K562 (cell line): ENCODE data around the gene OR2V1. TPM values are rescaled to one million over a fixed set of nuclear protein-coding genes. Genes with fewer than 3 reads are reported as not detected.

Source experiments
- BACH1 ChIP-seq: fragments of 200-800 bp; sonication (Bioruptor generic); IDR thresholded peaks from 2 replicates; pipeline ENCODE4 v1.6.1; 2016; ENCODE audit warnings: missing genetic modification characterization, missing compliant biosample characterization
- EHMT2 ChIP-seq: fragments of 450-650 bp; IDR thresholded peaks from 2 replicates; pipeline ENCODE4 v1.6.1; 2018; ENCODE audit warnings: antibody characterized with exemption
- ELF1 ChIP-seq: fragments of 200-800 bp; sonication (Bioruptor generic); IDR thresholded peaks from 2 replicates; pipeline ENCODE4 v1.6.1; 2016; ENCODE audit warnings: missing genetic modification characterization, missing compliant biosample characterization
- EZH2 ChIP-seq: IDR thresholded peaks from 2 replicates; pipeline ENCODE4 v1.6.1; 2012; ENCODE audit warnings: low read depth, mild to moderate bottlenecking, inconsistent platforms, low read length, borderline replicate concordance
- FOXJ2 ChIP-seq: fragments of 200-800 bp; sonication (Bioruptor generic); IDR thresholded peaks from 2 replicates; pipeline ENCODE4 v1.6.1; 2016; ENCODE audit warnings: missing genetic modification characterization, missing compliant biosample characterization
- NFIX ChIP-seq: fragments of 250-450 bp; sonication (Bioruptor Pico); IDR thresholded peaks from 2 replicates; pipeline ENCODE4 v1.4.0; 2020; ENCODE audit warnings: low read depth, mild to moderate bottlenecking, moderate library complexity
- PTRF ChIP-seq: fragments of 450-650 bp; IDR thresholded peaks from 2 replicates; pipeline ENCODE4 v1.6.1; 2016; ENCODE audit warnings: mild to moderate bottlenecking, missing genetic modification characterization, missing compliant biosample characterization
- SMARCE1 ChIP-seq: fragments of 450-650 bp; IDR thresholded peaks from 2 replicates; pipeline ENCODE4 v1.7.1; 2016; ENCODE audit warnings: mild to moderate bottlenecking
- SPI1 ChIP-seq: IDR thresholded peaks from 2 replicates; pipeline ENCODE4 v1.6.1; 2011; ENCODE audit warnings: low read depth, low read length, control low read depth, borderline replicate concordance
- U2AF2 ChIP-seq: fragments of 200-400 bp; formaldehyde crosslinking; optimal IDR thresholded peaks from 2 replicates; pipeline ENCODE3; 2017; ENCODE audit warnings: low read depth, mild to moderate bottlenecking, low read length
- YBX1 ChIP-seq: fragments of 450-650 bp; IDR thresholded peaks from 2 replicates; pipeline ENCODE4 v1.7.1; 2016; ENCODE audit warnings: mild to moderate bottlenecking
- ZNF224 ChIP-seq: sonication (generic); formaldehyde crosslinking; IDR thresholded peaks from 2 replicates; pipeline ENCODE4 v1.8.0; 2022; ENCODE audit warnings: mild to moderate bottlenecking, missing genetic modification reagents
- ZNF3 ChIP-seq: fragments of 250-450 bp; sonication (Bioruptor Pico); IDR thresholded peaks from 2 replicates; pipeline ENCODE4 v1.5.0; 2021; ENCODE audit warnings: mild to moderate bottlenecking, moderate library complexity
- ZNF311 ChIP-seq: fragments of 250-450 bp; sonication (Bioruptor Pico); IDR thresholded peaks from 2 replicates; pipeline ENCODE4 v1.4.0; 2020; ENCODE audit warnings: mild to moderate bottlenecking, moderate library complexity
- ZNF699 ChIP-seq: fragments of 250-450 bp; sonication (Bioruptor Pico); IDR thresholded peaks from 2 replicates; pipeline ENCODE4 v1.8.0; 2021; ENCODE audit warnings: mild to moderate bottlenecking, moderate library complexity; ENCODE audit not compliant: insufficient replicate concordance
- ZNF75A ChIP-seq: fragments of 450-650 bp; formaldehyde crosslinking; IDR thresholded peaks from 2 replicates; pipeline ENCODE4 v1.4.0; 2020; ENCODE audit warnings: mild to moderate bottlenecking
- polyA plus RNA-seq, 8 experiments: library from polyadenylated mRNA; depleted of rRNA in 4 of 8; stranded (reverse) in 5 of 8; unstranded in 3 of 8; fragments of >200 nt; fragmentation: Nextera tagmentation in 2 of 8; fragmentation: Illumina TruSeq in 1 of 8; extraction: Ambion mirVana in 2 of 8; extraction: Trizol in 1 of 8; gene quantifications; 2 replicates each; pipeline versions ENCODE4 v1.2.1 to v1.2.3, GENCODE V29; 2011 to 2014; ENCODE audit warnings: inconsistent platforms in 1 of 8, missing spikeins in 1 of 8
- total RNA-seq, 7 experiments: library from RNA; depleted of rRNA in 6 of 7; stranded (reverse); fragments of >200 nt in 6 of 7; fragmentation: Illumina TruSeq in 2 of 7; extraction: Trizol in 2 of 7; gene quantifications; 2 replicates each; pipeline versions ENCODE4 v1.2.1 to v1.2.3, GENCODE V29; 2011 to 2021; ENCODE audit warnings: low replicate concordance in 1 of 7
- TF ChIP-seq, protein P1 (sequence below): fragments of 450-650 bp; IDR thresholded peaks from 2 replicates; pipeline ENCODE4 v1.6.1; 2016; ENCODE audit warnings: missing biosample characterization, missing genetic modification characterization
- TF ChIP-seq, protein P2 (sequence below): sonication (generic); formaldehyde crosslinking; IDR thresholded peaks from 2 replicates; pipeline ENCODE4 v1.8.1; 2022; ENCODE audit warnings: missing genetic modification reagents
- TF ChIP-seq, protein P3 (sequence below): sonication (generic); formaldehyde crosslinking; IDR thresholded peaks from 2 replicates; pipeline ENCODE4 v1.8.0; 2022; ENCODE audit warnings: mild to moderate bottlenecking, missing genetic modification reagents, borderline replicate concordance

OR2V1 gene
- total and polyA plus RNA-seq, 9 of the 15 experiments (the other 6 are each of a cell fraction or from before 2014, with no cell fraction given): 0.04 to 0.28 (median 0.15) TPM; not detected in 5

DNA sequence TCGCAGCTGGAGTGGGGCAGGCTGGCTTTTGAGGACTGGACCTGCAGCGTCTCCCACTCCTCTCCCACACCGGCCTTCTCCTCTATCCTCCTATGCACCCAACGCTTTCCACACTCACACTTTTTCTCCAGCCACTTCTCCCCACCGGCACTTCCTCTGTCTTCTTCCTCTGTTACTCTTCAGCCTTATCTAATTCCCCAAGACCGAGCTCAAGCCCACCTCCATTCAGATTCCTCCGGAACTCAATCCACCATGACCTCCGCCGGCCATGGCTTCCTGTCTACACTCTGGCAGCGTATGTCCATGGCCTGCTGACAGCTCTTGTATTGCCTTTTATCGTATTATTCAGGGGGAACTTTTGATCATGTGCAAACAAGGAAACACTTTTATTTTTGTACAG, 545 bp upstream of the OR2V1 start (continued):
- TF ChIP-seq, protein P1, sequence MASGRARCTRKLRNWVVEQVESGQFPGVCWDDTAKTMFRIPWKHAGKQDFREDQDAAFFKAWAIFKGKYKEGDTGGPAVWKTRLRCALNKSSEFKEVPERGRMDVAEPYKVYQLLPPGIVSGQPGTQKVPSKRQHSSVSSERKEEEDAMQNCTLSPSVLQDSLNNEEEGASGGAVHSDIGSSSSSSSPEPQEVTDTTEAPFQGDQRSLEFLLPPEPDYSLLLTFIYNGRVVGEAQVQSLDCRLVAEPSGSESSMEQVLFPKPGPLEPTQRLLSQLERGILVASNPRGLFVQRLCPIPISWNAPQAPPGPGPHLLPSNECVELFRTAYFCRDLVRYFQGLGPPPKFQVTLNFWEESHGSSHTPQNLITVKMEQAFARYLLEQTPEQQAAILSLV (tag): no peak
- TF ChIP-seq, protein P2, sequence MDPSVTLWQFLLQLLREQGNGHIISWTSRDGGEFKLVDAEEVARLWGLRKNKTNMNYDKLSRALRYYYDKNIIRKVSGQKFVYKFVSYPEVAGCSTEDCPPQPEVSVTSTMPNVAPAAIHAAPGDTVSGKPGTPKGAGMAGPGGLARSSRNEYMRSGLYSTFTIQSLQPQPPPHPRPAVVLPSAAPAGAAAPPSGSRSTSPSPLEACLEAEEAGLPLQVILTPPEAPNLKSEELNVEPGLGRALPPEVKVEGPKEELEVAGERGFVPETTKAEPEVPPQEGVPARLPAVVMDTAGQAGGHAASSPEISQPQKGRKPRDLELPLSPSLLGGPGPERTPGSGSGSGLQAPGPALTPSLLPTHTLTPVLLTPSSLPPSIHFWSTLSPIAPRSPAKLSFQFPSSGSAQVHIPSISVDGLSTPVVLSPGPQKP (CRISPR knock-in tag): no peak
- peak; percentile 85 for TF ChIP-seq EHMT2
- TF ChIP-seq, protein P3, sequence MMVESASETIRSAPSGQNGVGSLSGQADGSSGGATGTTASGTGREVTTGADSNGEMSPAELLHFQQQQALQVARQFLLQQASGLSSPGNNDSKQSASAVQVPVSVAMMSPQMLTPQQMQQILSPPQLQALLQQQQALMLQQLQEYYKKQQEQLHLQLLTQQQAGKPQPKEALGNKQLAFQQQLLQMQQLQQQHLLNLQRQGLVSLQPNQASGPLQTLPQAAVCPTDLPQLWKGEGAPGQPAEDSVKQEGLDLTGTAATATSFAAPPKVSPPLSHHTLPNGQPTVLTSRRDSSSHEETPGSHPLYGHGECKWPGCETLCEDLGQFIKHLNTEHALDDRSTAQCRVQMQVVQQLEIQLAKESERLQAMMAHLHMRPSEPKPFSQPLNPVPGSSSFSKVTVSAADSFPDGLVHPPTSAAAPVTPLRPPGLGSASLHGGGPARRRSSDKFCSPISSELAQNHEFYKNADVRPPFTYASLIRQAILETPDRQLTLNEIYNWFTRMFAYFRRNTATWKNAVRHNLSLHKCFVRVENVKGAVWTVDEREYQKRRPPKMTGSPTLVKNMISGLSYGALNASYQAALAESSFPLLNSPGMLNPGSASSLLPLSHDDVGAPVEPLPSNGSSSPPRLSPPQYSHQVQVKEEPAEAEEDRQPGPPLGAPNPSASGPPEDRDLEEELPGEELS: no peak
- TF ChIP-seq SPI1: peak; percentile 61; the same call in 1 of the 2 replicates
- no peak for TF ChIP-seq FOXJ2 (tag)
- TF ChIP-seq PTRF (tag): no peak
- no peak for TF ChIP-seq ZNF699 (CRISPR knock-in tag)
- TF ChIP-seq SMARCE1: peak; percentile 42; the same call in 1 of the 2 replicates
- no peak for TF ChIP-seq EZH2
- TF ChIP-seq ZNF224 (CRISPR knock-in tag): no peak
- TF ChIP-seq ZNF75A (CRISPR knock-in tag): no peak
- TF ChIP-seq YBX1: no peak
- no peak for TF ChIP-seq ELF1 (tag)
- no peak for TF ChIP-seq U2AF2
- TF ChIP-seq ZNF311 (CRISPR knock-in tag): no peak
- TF ChIP-seq ZNF3 (CRISPR knock-in tag): no peak
- no peak for TF ChIP-seq BACH1 (tag)
- no peak for TF ChIP-seq NFIX (CRISPR knock-in tag)
